Kidney epithelial cell (primary cell): ENCODE data around the gene C19orf44. TPM values are rescaled to one million over a fixed set of nuclear protein-coding genes. Genes with fewer than 3 reads are reported as not detected.

Experiments
- DNase-seq: peaks from one replicate; pipeline ENCODE4 v3.0.0-alpha.2; 2010; ENCODE audit warnings: low read depth
- H3K27me3 ChIP-seq: 2 replicates; pipeline ENCODE4 v1.6.0; 2011; ENCODE audit warnings: low read length; ENCODE audit not compliant: control insufficient read depth, insufficient read depth
- H3K36me3 ChIP-seq: 2 replicates; pipeline ENCODE4 v1.5.1; 2011; ENCODE audit warnings: low read length; ENCODE audit not compliant: control insufficient read depth, insufficient read depth
- H3K4me3 ChIP-seq: 2 replicates; pipeline ENCODE4 v1.5.1; 2011; ENCODE audit warnings: low read depth, mild to moderate bottlenecking, control low read depth, low read length
- CTCF ChIP-seq: IDR thresholded peaks from 2 replicates; pipeline ENCODE4 v1.5.1; 2011; ENCODE audit warnings: mild to moderate bottlenecking, moderate library complexity, low read length, control low read depth, inconsistent platforms; ENCODE audit not compliant: insufficient read depth, poor library complexity, severe bottlenecking
- total RNA-seq: library from RNA; depleted of rRNA; stranded (reverse); fragments of >200 nt; gene quantifications from 2 replicates; pipeline ENCODE4 v1.2.3, GENCODE V29; 2015

The C19orf44 gene
- total RNA-seq, 1 donor from 2014 or later: 2.7 TPM

GRCh38 chr19:16518483-16519229 lies 22.5 kb downstream of the C19orf44 start:
- H3K27me3 ChIP-seq: no peaks in the 10 kb centered on the region
- H3K36me3 ChIP-seq: peaks cover 5% of the 10 kb centered on the region
- no peak for TF ChIP-seq CTCF
- no peak for DNase-seq
- no peak overlapping the region for H3K4me3 ChIP-seq

GRCh38 chr19:16519230-16519687 lies 23.1 kb downstream of the C19orf44 start:
- peaks cover 5% of the 10 kb centered on the region for H3K36me3 ChIP-seq
- no peak for TF ChIP-seq CTCF
- no peak overlapping the region for H3K4me3 ChIP-seq
- H3K27me3 ChIP-seq: no peaks in the 10 kb centered on the region
- no peak for DNase-seq

GRCh38 chr19:16520074-16520973 lies 24.1 kb downstream of the C19orf44 start:
- Histone ChIP-seq H3K36me3 (peaks cover 6% of the 10 kb centered on the region), H3K4me3 (no peak overlapping the region), H3K27me3 (no peaks in the 10 kb centered on the region)
- no peak for TF ChIP-seq CTCF
- DNase-seq: no peak

- no peak for TF ChIP-seq CTCF
- no peak for DNase-seq
- Histone ChIP-seq H3K4me3 (no peak overlapping the region), H3K27me3 (no peaks in the 10 kb centered on the region), H3K36me3 (peaks cover 6% of the 10 kb centered on the region)
Observed at GRCh38 chr19:16520986-16521624, 24.9 kb downstream of the C19orf44 start.

DNA sequence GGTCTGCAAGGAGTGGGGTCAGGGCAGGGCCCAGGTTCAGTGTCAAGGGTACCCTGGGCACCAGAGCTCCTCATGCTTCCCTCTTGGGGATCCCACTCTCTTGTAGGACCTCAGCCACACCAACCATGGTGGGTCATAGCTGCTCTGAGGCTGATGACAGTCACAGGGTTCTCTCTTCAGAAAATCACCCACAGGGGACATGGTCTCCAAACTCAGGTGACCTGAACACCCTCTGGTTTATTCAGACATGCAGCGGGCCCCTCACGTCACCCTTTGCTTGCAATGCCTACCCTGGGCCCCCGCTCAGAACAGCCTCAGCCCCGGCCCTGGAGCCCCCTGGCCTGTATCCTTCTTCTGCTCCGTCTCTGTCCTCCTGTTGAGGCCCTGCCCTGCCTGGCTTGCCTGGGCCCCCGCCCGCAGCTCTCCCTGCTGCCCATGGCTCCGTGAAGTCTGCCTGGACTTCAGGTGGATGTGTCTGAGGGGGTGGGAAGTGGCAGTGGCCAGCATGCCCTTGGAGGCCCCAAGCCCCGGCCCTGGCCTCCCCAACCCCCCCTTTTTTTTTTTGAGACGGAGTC lies 25.6 kb downstream of the C19orf44 start:
- H3K27me3 ChIP-seq: no peaks in the 10 kb centered on the region
- DNase-seq: no peak
- peaks cover 6% of the 10 kb centered on the region for H3K36me3 ChIP-seq
- no peak overlapping the region for H3K4me3 ChIP-seq
- no peak for TF ChIP-seq CTCF
